HG03520 (cell line): ENCODE results near the gene MID1.

Source experiments
- ATAC-seq: cut with Tn5 transposase; IDR thresholded peaks from one replicate; pipeline ENCODE4 v1.9.1; 2021; ENCODE audit warnings: mild to moderate bottlenecking, moderate library complexity; ENCODE audit not compliant: unreplicated experiment

The MID1 gene

DNA sequence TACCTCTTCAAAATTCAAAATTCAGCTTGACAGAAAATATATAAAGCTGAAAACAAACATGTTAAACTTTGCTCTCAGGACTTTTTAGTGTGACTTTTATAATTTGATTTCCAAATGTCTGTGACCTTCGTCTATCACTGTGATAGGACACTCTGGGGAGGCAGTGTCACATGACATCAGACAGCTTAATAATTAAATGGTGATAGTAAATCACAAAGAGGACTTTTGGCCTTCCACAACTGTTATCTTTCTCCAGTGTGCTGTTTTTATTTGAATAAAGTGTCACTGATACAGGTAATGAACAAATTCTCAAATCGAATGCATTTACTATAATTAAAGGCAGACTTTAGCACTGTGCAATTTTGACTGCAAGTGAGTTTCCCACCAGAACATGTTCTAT is 83.1 kb downstream of the MID1 start:
- no peak for ATAC-seq

DNA sequence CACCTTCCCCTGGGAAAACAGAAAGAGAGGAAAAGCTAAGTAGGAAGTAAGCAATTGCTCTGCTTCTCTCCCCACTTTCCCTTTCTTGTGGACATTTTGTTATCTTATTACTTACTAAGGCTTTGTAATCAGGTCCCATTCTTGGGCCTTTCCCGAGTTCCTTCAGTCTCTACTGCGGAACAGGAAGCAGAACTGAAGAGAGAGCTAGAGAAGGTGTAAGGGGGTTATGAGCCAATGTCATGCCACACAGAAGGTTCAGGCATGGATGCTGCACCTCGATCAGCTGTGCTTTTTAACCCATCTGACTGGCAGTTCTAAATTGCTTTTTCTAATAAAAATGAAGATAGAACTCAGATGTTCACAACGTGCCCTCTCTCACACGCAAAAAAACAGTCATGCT is 83.6 kb downstream of the MID1 start:
- no peak for ATAC-seq

DNA sequence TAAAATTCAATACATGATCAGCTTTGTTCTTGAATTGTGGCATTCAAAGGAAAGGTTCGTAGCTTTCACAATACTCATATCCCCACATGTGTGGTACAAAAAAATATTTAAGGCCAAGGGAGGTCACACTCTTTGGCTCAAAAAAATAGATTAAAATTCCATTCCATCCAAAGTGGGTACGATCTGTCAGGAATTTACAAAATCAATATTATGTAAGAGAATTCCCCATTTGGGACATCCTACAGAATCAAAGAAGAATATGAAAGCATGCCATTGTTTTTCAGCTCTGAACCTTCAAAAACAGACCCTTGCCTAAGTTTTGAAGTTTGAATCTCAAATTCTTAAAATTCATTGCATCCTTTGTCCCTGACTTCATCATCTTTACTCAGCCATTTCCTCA is 85.8 kb downstream of the MID1 start:
- no peak for ATAC-seq

DNA sequence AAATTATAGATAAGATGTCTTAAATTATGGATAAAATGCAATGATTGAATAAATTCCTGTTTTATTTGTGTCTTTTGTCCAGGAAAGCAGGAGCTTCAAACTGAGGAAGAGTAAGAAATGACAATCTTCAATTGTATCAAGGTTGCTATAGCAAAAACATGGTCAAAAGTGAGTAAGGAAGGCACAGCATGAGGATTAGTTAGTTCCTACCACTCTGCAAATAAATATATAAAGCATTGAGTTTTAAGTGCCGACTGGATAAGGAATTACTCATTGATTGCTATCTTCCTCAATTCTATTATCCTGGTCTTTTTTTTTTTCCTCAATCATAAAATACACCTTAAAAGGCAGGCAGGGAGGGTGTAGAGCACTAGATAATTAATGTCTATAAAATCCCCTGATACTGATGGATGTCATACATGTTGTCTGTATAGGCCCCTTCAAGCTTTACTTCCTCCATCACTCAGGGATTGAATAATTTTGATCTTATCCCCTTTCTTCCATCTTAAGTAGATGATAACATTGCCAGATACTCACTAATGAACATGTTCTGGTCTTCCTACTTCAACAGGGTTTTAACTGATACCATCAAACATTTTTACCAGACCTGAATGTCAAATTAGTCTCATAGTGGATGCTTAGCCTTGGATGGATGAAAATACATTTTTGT is 86.6 kb downstream of the MID1 start:
- no peak for ATAC-seq

DNA sequence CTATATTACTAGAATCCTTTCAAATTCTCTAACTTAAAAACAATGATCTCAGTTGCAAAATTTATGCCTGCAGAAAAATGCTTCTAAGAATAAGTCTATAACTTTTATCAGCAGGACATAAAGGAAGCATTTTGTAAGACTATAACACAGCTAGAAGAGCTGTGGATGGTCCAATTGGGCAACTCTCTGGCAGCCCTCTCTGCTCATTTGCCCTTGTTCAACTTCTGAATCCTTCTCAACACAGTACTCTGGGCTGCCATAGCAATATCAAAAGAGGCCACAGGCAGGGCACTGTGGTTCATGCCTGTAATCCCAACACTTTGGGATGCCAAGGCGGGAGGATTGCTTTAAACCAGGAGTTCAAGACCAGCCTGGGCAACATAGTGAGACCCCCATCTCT is 88.5 kb downstream of the MID1 start:
- ATAC-seq, result no peak

DNA sequence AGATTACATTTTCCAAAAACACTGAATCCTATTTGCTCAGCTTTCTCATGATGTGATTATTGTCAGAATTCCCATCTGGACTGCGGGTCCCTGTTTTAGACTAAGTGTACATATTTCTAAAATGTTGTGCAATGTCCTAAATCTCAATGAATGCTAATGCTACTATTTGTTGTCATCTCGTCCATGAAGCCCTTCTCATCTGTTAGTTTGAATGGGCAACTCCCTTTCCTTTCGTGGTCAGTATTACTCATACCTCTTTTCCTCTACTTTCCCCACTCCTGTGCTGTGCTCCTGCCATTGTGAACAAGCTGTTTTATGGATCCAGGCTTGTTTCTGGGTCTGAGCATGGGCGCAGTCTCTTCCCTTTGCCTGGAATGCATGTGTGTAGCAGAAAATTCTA is 91.0 kb downstream of the MID1 start:
- ATAC-seq, result no peak

DNA sequence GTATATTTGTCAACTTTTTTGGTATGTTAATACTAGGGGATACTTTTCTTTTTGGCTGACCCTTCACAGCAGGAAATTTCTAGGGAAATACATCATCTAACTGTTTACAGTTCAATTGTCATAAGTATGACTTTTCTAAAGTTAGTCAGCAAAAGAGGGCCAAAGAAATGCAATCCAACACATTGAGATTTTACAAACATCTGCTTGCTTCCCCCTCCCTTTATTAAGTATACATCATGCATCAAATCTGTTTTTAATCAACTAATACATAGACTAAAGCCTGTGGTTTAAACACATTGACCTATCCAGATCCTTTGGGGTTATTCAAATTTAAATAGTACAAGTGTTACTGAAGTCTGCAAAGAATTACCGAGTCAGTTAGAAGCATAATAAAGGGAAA is 93.9 kb downstream of the MID1 start:
- no peak for ATAC-seq

DNA sequence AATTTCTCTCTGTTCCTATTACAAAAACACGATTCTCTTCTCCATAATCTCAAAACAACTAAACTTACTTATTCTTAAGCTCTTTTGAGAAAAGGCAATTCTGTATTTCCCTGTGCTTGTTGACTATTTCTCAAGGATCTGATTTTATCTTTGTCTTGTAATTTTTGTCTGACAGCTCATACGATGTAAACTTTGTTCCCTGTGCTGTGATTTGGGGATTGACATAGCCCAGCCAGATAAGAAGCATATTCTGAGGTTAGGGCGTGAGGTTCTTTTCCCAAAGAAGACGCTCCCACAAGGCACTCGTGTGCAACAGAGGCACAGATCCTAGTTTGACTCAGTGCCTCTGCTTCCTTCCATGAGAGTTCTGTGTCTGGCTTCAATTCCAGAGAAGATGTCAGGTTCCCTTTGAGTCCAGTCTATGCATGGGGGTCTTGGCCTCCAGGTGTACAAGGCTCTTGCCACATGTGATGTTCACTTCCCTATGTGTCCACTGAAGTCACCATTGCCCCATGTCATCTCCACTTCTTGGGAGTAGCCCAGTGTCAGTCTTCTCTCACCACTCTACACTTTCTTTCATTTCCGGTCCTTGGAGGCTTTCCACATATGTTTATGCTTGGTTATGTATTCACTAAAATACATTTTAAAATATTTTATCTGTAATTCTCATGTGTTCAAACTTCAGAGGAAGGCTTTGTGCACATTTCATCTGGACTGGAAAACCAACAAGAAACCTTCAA is 94.8 kb downstream of the MID1 start:
- no peak for ATAC-seq

DNA sequence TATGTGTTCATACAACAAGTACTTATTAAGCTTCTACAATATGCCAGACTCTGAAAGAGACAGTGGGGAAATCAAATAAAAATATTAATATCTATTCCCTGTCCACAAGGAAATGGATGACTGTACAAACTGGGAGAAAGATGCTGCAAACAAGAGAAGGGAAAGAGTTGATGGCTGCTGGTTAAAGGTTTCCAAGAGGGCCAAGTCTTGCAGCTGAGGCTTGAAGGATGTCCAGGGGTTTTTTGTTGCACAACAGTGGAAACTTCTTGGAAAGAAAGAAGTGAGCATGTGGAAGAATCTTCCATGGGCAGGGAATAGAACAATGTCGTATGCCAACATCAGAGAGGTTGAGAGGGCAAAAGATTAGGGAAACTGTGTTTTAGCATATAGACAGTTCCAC is 95.8 kb downstream of the MID1 start:
- ATAC-seq, result no peak

DNA sequence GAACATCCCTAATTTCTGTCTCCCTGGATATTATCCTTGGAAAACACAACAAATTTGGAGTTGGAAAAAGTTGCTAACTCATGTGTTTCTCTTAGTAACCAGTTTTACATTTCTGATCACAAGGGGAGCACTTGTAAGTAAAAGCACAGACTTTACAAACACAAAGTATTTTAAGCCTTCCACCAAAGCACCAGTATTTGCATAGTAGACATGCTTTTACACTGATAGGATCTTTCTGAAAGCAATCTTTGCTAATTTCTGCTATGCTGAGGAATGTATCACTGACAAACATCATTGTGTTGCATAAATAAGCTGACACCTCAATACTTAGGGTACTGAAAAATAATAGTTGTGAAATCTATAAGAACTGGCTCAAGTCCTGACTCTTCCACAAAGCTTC is 100.6 kb downstream of the MID1 start:
- no peak for ATAC-seq

DNA sequence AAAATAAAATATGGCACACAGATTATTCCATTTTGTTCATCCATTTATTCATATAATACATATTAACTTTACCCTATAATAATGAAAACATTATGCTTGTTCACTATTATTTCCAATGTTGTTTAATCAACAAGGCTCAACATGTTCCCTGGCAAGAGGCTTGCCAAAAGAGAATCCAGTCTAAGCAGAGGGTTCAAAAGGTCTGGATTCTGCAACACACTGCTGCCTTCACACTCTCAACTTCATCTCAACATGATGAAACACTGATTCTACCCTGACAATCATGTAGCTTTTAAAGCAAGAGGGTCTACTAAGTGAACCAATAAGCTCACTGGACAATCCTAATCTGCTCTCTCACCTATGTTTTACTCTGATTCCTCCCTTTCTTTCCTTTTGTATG is 101.1 kb downstream of the MID1 start:
- no peak for ATAC-seq

DNA sequence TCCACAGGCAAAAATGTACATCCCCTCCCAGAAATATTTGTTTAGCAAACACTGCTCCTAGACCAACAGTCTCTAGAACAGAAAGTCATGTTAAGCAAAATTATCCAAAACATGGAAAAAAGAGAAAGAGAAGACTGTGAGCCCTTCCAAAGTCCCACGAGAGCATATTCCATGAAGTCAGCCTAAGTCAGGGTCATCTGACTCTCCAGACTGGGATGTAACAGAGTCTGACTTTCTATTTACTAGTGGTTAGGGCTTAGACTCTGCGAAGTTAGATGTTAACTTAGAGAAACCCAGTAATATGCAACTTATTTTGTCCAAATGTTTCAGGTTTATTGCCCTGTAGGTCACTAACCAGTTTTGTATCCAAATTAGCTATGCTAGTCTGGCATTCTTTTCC is 102.3 kb downstream of the MID1 start:
- ATAC-seq, result no peak

DNA sequence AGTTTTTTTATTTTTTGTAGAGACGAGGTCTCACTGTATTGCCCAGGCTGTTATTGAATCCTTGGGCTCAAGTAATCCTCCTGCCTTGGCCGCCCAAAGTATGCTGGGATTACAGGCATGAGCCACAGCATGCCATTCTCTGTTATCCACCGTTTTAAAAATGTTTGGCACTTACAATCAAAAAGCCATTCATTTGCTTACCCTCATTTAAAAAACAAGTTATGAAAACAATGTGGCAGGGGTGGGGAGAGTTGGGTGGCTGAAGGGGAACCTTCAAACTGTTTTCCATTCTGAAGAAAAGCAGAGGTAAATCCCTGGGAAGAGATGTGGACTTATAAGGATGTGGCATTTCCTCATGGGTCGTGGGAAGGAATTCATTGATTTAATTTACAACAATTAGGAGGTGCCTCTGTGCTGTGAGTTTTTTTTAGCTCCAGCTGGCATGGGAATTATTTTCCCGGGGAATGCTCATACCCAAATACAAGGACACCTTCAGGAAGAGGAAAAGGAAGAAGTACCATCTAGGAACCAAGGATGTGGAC is 103.5 kb downstream of the MID1 start:
- ATAC-seq, result no peak

DNA sequence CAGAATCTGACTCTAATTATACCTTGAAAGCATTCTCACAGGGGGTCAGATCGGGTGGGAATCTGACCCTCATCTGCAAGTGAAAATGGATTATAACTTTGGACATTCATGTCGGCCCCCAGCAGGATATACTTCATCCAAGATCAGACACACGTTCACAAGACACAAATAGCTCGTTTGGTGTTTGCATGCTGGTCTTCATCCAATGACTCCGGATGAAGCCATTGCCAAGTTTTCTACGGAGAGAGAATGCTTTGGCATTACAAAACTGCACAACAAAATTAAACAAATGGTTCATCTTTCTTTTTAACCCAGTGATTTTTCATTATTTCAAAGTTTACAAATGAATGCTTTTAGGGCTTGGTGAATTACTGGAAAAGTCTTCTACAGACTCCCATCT is 105.5 kb downstream of the MID1 start:
- ATAC-seq, result no peak

DNA sequence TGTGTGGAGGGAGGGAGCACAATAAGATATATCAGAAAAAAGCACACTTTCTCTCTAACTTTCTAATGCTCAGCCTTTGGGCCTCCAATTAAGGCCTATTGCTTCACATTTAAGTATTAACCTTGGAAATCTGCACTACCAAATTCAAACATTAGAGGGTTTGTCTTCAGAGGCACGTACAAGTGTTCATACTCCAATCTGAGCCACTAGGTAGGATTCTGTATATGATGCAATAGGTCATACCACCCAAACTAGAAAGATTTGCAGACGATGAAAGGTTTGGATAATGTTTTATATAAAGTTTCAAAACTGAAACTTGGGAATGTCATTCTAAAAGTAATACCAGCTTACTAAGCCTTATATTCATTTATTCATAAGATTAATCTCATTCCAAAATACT is 106.4 kb downstream of the MID1 start:
- no peak for ATAC-seq

DNA sequence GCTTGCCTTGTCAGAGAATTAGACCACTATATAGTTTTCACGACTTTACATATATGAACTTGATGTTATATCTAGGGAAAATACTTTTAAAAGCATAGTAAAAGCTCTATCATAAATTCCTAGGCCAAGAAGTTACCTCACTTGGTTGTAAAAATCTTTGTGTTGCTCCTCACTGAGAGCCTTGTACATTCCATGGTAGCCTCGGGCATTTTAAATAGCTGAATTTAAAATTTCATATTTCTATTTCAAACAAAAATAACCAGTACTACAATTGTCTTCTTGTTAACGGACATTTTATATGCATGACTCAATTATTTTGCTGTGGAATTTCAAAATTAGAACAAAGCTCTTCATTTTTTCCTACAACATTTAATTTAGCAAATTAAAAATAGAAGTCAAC is 107.6 kb downstream of the MID1 start:
- ATAC-seq, result no peak

DNA sequence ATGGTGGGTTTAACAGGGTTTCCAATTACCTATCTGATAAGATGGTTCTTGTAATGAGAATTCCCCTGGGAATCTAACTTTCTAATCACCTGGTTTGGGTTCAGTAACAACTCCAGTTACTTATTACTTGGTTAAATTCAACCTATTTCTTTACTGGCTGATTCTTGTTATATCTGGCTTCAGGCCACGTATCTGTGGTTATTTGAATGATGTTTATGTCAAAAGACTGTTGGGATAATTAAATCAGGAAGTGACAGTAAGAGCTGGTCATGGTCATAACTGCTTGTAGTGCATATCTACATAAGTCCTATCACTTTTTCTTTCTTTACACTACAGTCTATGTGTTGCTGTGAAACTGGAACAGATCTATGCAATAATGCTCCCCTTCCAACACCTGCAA is 108.1 kb downstream of the MID1 start:
- no peak for ATAC-seq

DNA sequence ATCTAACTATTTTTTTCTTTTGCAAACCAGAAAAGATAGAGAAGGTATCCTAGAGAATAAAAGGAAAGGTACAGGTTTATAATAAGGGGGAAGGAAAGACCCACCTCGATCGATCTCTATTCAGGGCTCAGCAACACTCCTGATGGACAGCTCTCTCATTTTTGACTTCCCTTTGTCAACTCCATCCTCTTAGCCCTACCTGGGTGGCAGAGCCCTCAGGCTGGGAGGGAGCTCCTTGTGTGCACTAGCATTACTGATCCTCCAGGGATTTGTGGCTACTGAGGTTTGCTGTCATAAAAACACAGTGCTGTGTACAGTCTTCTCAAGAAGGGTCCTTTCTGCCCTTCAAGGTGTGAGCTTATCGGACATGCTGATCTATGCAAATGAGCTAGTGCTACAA is 111.0 kb downstream of the MID1 start:
- ATAC-seq, result no peak

DNA sequence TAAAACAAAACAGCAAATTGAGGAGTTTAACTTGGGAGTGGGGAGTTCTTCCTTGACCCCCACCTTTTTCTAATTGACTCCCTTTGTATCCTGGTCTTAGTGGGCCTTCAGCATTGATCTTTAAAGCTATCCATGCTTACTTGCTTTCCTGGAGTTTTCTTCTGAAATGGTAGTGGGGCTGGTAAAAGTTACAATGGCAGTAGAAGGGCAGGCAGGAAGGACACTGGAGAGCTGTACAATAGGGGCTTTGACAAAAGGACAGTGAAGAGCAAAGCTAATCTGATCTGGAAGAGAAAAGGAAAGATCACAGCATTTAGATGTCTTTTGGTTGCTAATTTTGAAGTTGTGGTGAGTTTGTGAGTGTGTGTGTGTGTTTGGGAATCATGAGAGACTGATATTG is 111.5 kb downstream of the MID1 start:
- ATAC-seq, result no peak

DNA sequence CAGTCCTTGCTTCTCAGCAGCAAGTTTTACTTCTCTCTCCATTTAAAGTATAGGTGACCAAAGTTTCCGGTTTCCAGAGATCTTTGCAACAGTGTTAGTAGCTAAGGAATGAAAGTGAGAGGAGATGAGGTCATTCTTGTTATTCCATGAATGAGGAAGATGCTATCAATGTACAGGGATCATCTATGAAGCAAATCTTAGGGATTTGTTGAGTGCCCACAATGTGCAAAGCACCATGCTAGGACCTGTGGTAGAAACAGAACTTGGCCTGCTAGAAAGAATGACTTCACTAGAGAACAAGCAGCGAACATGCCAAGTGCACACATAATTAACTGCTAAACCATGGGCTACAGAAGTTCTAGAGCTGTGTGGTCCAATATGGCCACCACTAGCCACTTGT is 112.5 kb downstream of the MID1 start:
- no peak for ATAC-seq

DNA sequence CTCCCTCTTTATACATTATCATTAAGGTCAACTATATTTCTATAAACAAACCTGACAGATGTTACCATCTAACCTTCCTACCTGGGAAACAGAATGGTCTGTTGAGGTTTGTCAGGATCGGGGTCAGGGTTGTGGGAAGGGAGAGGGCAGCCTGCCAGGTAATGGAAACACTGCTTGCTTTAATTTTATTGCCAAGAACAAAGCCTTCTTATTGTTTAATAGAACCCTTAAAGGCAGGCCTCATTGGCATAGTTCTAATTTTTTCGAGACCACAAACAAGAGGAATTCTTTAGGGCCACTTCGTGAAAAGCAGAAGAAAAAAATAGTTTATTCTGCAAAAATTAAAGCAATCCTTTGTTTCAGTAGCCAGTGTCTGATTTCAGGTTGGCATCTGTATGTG is 113.2 kb downstream of the MID1 start:
- ATAC-seq, result no peak

DNA sequence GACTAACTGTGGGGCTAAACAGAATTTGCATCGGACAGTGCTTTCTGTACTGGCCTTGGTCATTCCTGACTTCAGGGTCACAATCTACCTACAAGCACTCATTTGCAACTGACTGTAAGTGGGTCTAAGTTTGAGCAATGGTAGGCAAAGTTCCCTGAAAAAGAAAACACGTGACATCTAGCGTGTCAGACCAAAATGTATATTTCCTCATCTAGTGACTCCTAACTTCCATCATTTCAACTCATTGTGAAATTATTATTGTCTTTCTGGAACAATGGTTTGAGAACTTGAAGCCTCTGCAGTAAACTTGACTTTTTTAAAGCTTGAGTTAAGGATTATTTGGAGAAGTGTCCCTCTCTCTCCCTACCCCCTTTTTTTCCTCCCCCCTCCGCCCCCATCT is 113.6 kb downstream of the MID1 start:
- no peak for ATAC-seq

DNA sequence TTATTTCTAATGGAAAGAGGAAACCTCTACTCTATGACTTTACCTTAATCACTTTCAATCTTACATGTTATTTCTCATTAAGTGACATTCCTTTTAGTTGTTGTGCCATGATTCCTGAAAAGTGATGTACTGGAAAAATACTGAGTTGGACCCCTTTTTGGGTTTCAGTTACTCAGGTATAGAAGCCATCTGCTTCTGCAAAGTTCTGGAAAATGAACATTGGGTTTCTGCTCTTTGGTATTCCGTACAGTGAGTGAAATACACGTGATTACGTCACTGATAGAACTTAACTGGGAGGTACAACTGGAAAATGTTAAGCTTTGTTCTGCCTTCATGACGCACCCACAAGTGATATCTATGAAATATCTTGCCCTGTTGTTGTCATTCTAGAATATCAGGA is 114.7 kb downstream of the MID1 start:
- no peak for ATAC-seq
